WTC11 (cell line): ENCODE measurements around the gene MEGF6.

Experiments used
- JUN ChIP-seq: sonication (generic); formaldehyde crosslinking; IDR thresholded peaks from 2 replicates; pipeline ENCODE4 v1.8.0; 2023; ENCODE audit warnings: mild to moderate bottlenecking, missing genetic modification reagents
- ZNF138 ChIP-seq: sonication (generic); formaldehyde crosslinking; conservative IDR thresholded peaks from 2 replicates; pipeline ENCODE4 v1.8.1; 2022; ENCODE audit warnings: mild to moderate bottlenecking, moderate library complexity, missing genetic modification reagents
- TF ChIP-seq, protein P1 (sequence below): fragments of 200-600 bp; IDR thresholded peaks from 2 replicates; pipeline ENCODE4 v1.8.0; 2022; ENCODE audit warnings: antibody characterized with exemption
- TF ChIP-seq, protein P2 (sequence below): sonication (generic); formaldehyde crosslinking; IDR thresholded peaks from 2 replicates; pipeline ENCODE4 v1.8.0; 2022; ENCODE audit warnings: mild to moderate bottlenecking, missing genetic modification reagents

DNA sequence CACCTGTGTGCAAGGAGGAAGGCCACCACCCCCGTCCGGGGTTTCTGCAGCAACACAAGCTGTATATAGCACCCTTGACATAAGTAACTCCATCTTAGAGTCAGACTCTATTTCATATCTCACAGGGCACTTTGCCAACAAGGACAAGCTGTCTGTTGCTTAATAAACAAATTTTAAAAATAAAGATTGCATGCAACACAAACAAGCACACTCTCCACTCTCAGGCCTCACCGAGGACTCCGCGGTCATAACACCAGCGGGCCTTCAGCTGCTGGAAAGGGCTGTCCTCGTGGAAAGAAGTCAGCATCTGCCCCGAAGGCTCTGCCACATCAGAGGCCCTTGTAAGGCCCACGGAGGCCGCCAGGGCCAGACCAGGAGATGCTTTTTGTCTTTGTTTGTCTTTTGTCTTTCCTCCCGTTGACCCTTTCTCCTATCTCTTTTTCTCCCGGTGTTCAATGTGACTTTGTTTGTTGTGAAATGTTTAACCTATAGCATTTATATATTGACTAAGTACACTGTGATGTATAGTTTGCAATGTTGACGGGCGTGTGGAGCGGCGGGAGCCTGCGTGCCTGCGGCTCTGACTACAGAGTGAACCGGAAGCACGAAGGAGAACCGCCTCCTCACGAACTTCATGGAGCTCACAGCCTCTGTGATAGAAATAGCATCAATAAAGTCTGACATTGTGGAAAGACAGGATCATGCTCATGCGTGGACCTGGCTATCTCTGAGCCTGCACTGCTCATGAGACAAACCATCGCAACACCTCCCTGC lies 24.1 kb downstream of the MEGF6 start:
- TF ChIP-seq JUN (CRISPR knock-in tag) (no peak), ZNF138 (CRISPR knock-in tag) (no peak)
- TF ChIP-seq, protein P1, sequence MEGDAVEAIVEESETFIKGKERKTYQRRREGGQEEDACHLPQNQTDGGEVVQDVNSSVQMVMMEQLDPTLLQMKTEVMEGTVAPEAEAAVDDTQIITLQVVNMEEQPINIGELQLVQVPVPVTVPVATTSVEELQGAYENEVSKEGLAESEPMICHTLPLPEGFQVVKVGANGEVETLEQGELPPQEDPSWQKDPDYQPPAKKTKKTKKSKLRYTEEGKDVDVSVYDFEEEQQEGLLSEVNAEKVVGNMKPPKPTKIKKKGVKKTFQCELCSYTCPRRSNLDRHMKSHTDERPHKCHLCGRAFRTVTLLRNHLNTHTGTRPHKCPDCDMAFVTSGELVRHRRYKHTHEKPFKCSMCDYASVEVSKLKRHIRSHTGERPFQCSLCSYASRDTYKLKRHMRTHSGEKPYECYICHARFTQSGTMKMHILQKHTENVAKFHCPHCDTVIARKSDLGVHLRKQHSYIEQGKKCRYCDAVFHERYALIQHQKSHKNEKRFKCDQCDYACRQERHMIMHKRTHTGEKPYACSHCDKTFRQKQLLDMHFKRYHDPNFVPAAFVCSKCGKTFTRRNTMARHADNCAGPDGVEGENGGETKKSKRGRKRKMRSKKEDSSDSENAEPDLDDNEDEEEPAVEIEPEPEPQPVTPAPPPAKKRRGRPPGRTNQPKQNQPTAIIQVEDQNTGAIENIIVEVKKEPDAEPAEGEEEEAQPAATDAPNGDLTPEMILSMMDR = no peak
- TF ChIP-seq, protein P2, sequence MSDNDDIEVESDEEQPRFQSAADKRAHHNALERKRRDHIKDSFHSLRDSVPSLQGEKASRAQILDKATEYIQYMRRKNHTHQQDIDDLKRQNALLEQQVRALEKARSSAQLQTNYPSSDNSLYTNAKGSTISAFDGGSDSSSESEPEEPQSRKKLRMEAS (CRISPR knock-in tag) = no peak
